WTC11 (cell line): ENCODE results near the gene RAD23B.

Source experiments
- CTCF ChIP-seq: fragments of 200-600 bp; IDR thresholded peaks from 2 replicates; pipeline ENCODE4 v1.8.0; 2022; ENCODE audit warnings: antibody characterized with exemption
- NR2C2 ChIP-seq: sonication (generic); formaldehyde crosslinking; IDR thresholded peaks from 2 replicates; pipeline ENCODE4 v1.8.0; 2022; ENCODE audit warnings: mild to moderate bottlenecking, missing genetic modification reagents
- RELA ChIP-seq: sonication (generic); formaldehyde crosslinking; IDR thresholded peaks from 2 replicates; pipeline ENCODE4 v1.8.1; 2022; ENCODE audit warnings: missing genetic modification reagents, mild to moderate bottlenecking, borderline replicate concordance
- TCF7 ChIP-seq: sonication (generic); formaldehyde crosslinking; IDR thresholded peaks from 2 replicates; pipeline ENCODE4 v1.8.0; 2022; ENCODE audit warnings: mild to moderate bottlenecking, low read depth, missing genetic modification reagents, moderate library complexity
- USF1 ChIP-seq: sonication (generic); formaldehyde crosslinking; IDR thresholded peaks from 2 replicates; pipeline ENCODE4 v1.8.0; 2022; ENCODE audit warnings: mild to moderate bottlenecking, missing genetic modification reagents
- ZNF232 ChIP-seq: sonication (generic); formaldehyde crosslinking; IDR thresholded peaks from 2 replicates; pipeline ENCODE4 v1.8.0; 2022; ENCODE audit warnings: mild to moderate bottlenecking, missing genetic modification reagents
- TF ChIP-seq, protein P1 (sequence below): sonication (generic); formaldehyde crosslinking; IDR thresholded peaks from 2 replicates; pipeline ENCODE4 v1.8.1; 2023; ENCODE audit warnings: mild to moderate bottlenecking, missing genetic modification reagents, moderate library complexity
- TF ChIP-seq, protein P2 (sequence below): sonication (generic); formaldehyde crosslinking; IDR thresholded peaks from 2 replicates; pipeline ENCODE4 v1.8.1; 2022; ENCODE audit warnings: missing genetic modification reagents, borderline replicate concordance

DNA sequence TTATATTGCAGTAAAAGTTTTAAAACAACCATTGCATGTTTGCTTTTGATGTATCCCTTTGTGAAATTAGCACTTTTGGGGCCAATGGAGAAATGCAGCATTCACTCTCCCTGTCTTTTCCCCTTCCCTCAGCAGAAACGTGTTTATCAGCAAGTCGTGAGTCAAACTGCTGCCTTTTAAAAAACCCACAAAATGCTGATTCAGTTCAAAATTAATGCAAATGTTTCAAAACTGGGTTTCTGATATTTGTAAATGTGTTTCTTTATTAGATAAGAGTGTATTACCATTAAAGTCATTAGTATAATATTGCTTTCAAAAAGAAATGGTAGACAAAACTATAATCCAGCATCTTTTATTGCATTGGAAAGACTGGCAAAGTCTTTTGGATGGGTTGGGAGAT lies 47.3 kb downstream of the RAD23B start:
- TF ChIP-seq CTCF (no peak), USF1 (CRISPR knock-in tag) (no peak), RELA (CRISPR knock-in tag) (no peak), ZNF232 (no peak), TCF7 (CRISPR knock-in tag) (no peak), NR2C2 (CRISPR knock-in tag) (no peak)
- TF ChIP-seq, protein P1, sequence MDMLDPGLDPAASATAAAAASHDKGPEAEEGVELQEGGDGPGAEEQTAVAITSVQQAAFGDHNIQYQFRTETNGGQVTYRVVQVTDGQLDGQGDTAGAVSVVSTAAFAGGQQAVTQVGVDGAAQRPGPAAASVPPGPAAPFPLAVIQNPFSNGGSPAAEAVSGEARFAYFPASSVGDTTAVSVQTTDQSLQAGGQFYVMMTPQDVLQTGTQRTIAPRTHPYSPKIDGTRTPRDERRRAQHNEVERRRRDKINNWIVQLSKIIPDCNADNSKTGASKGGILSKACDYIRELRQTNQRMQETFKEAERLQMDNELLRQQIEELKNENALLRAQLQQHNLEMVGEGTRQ (CRISPR knock-in tag): no peak
- TF ChIP-seq, protein P2, sequence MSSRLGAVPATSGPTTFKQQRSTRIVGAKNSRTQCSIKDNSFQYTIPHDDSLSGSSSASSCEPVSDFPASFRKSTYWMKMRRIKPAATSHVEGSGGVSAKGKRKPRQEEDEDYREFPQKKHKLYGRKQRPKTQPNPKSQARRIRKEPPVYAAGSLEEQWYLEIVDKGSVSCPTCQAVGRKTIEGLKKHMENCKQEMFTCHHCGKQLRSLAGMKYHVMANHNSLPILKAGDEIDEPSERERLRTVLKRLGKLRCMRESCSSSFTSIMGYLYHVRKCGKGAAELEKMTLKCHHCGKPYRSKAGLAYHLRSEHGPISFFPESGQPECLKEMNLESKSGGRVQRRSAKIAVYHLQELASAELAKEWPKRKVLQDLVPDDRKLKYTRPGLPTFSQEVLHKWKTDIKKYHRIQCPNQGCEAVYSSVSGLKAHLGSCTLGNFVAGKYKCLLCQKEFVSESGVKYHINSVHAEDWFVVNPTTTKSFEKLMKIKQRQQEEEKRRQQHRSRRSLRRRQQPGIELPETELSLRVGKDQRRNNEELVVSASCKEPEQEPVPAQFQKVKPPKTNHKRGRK: no peak
